ENCODE measurements around the gene ZNF516. TPM values are rescaled to one million over a fixed set of nuclear protein-coding genes. Genes with fewer than 3 reads are reported as not detected.

Gene ZNF516
- total RNA-seq, 1 experiment from 2014 or later: 28.3 TPM

DNA sequence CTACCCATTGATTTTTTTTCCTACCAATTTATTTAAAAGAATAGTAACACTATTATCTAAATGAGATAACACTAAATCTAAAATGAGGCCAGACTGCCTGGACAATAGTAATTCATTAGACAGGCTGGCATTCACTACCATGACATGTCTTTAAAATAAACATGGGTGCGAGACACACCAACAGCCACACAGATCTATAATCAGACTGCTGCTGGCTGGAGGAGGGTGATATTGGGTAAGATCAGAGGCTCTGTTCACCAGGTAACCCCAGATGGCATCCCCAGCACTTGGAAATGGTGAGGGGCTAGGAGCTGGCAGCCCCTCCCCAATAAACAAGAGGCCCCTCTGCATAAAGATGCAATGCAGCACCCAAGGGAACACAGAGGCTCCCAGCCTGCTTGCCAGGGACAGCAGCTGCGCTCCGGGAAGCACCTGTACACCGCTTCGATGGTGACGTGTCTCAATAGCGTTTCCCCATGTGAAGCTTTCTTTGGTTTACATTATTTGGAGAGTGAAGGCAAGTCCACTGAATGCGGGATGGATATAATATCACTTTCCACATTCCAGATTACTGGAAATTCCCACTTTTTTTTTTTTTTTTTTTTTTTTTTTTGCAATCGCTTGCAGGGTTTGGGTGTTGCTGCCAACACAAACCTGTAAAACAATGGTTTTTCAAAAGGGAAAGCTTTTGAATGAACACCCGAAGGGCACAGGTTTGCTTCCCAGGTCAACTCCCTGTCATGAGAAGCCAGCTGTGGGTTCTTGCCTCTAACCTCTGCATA is 159.0 kb downstream of the ZNF516 start:
- H3K27me3 Mint-ChIP-seq (ENCODE audit: insufficient read depth, unreplicated experiment): no peaks in the 10 kb centered on the region
- ChIA-PET CTCF (interaction anchor here (1.7 kb wide), 1 partner anchor 16 kb away, joined by 5 read pairs; no protein-coding TSS in a partner anchor), POLR2A (interaction anchor here (0.8 to 1.3 kb wide), 2 partner anchors 15 to 17 kb away, joined by 3 to 4 read pairs; no protein-coding TSS in a partner anchor)
- H3K4me3 Mint-ChIP-seq (ENCODE audit: unreplicated experiment): no peak overlapping the region
- no peak overlapping the region for H3K27ac Mint-ChIP-seq (ENCODE audit: low read depth, unreplicated experiment)
- no peaks in the 10 kb centered on the region for H3K9me3 Mint-ChIP-seq (ENCODE audit: unreplicated experiment)
- H3K4me1 Mint-ChIP-seq (ENCODE audit: insufficient read depth, unreplicated experiment): no peaks in the 10 kb centered on the region
- TF ChIP-seq, protein P1, sequence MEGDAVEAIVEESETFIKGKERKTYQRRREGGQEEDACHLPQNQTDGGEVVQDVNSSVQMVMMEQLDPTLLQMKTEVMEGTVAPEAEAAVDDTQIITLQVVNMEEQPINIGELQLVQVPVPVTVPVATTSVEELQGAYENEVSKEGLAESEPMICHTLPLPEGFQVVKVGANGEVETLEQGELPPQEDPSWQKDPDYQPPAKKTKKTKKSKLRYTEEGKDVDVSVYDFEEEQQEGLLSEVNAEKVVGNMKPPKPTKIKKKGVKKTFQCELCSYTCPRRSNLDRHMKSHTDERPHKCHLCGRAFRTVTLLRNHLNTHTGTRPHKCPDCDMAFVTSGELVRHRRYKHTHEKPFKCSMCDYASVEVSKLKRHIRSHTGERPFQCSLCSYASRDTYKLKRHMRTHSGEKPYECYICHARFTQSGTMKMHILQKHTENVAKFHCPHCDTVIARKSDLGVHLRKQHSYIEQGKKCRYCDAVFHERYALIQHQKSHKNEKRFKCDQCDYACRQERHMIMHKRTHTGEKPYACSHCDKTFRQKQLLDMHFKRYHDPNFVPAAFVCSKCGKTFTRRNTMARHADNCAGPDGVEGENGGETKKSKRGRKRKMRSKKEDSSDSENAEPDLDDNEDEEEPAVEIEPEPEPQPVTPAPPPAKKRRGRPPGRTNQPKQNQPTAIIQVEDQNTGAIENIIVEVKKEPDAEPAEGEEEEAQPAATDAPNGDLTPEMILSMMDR (IDR thresholded peaks at IDR 0.05; ENCODE audit: unreplicated experiment): no peak
- H3K36me3 Mint-ChIP-seq (ENCODE audit: insufficient read depth, unreplicated experiment): no peaks in the 10 kb centered on the region
- DNase-seq (ENCODE audit: unreplicated experiment): no peak
- BruUV-seq (replicated peaks): no TSS peak
- intact Hi-C loops (cut with micrococcal nuclease): no loop called here

DNA sequence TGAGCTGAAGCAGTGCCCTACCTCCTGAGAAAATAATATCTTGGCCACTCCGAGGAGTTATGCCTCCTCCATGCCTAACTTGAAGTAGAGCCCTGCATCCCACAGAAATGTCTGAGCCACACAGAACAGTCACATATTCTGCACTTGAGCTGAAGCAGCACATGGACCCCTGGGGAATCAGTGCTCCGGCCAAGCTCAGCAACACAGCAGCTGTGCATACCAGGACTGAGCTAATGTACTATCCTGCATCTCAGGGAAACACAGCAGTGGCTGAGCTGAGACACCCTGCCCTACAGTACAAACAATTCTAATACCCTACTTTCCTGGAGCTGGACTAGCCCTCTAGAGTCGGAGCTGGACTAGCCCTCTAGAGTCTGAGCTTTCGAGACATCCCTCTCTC is 166.9 kb downstream of the ZNF516 start:
- BruUV-seq (replicated peaks): no TSS peak
- no peaks in the 10 kb centered on the region for H3K27me3 Mint-ChIP-seq (ENCODE audit: insufficient read depth, unreplicated experiment)
- H3K9me3 Mint-ChIP-seq (ENCODE audit: unreplicated experiment): peaks cover 14% of the 10 kb centered on the region
- TF ChIP-seq, protein P1 (IDR thresholded peaks at IDR 0.05; ENCODE audit: unreplicated experiment): no peak
- no peaks in the 10 kb centered on the region for H3K4me1 Mint-ChIP-seq (ENCODE audit: insufficient read depth, unreplicated experiment)
- no peaks in the 10 kb centered on the region for H3K36me3 Mint-ChIP-seq (ENCODE audit: insufficient read depth, unreplicated experiment)
- CTCF ChIA-PET: interaction anchor here (0.6 to 1.2 kb wide), 2 partner anchors 14 to 683 kb away, joined by 3 read pairs; no protein-coding TSS in a partner anchor
- POLR2A ChIA-PET: no interaction called here
- H3K4me3 Mint-ChIP-seq (ENCODE audit: unreplicated experiment): no peak overlapping the region
- no peak for DNase-seq (ENCODE audit: unreplicated experiment)
- H3K27ac Mint-ChIP-seq (ENCODE audit: low read depth, unreplicated experiment): no peak overlapping the region
- intact Hi-C loops (cut with micrococcal nuclease): no loop called here

DNA sequence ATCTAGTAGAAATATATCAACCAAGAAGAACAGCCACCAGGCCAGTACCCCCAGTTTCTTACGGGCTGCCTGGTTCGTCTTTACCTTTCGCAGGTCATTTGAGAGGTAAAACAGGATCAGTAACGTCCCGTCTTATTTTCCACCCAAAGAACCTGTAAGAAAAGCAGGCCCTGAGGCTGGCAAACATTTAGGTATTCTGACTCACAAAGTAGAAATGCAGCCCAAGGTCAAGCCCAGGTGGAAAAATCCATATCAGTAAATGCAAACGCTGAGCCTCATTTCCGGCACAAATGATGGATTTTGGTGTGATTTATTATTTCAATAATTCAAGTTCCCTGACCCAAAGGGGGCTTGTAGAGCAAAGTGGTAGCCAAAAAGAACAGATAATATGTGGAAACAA is 171.2 kb downstream of the ZNF516 start:
- Mint-ChIP-seq H3K4me1 (ENCODE audit: insufficient read depth, unreplicated experiment) (no peaks in the 10 kb centered on the region), H3K9me3 (ENCODE audit: unreplicated experiment) (no peaks in the 10 kb centered on the region), H3K27ac (ENCODE audit: low read depth, unreplicated experiment) (no peak overlapping the region), H3K27me3 (ENCODE audit: insufficient read depth, unreplicated experiment) (no peaks in the 10 kb centered on the region), H3K4me3 (ENCODE audit: unreplicated experiment) (no peak overlapping the region), H3K36me3 (ENCODE audit: insufficient read depth, unreplicated experiment) (no peaks in the 10 kb centered on the region)
- POLR2A ChIA-PET: no interaction called here
- DNase-seq (ENCODE audit: unreplicated experiment): no peak
- CTCF ChIA-PET: no interaction called here
- TF ChIP-seq, protein P1 (IDR thresholded peaks at IDR 0.05; ENCODE audit: unreplicated experiment): no peak
- intact Hi-C loops (cut with micrococcal nuclease): no loop called here
- no TSS peak for BruUV-seq (replicated peaks)

DNA sequence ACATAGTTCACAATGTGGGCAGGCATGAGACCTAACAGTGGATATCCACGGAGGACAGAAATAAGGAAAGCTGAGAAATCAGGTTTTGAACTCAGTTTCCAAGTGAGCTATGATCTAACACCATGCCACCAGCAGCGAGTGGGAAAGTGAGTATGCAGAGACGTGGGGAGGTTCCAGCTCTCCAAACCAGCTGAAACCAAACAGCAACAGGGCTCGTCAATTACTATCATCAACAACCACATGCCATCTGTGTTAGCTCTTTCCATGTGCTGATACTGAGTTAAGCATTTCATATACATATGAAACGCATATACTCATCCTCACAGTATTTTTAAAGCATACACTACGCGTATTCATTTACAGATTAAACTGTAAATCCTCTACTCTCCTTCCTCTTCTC is 172.4 kb downstream of the ZNF516 start:
- TF ChIP-seq, protein P1 (IDR thresholded peaks at IDR 0.05; ENCODE audit: unreplicated experiment): no peak
- ChIA-PET CTCF (no interaction called here), POLR2A (no interaction called here)
- no peaks in the 10 kb centered on the region for H3K36me3 Mint-ChIP-seq (ENCODE audit: insufficient read depth, unreplicated experiment)
- H3K27me3 Mint-ChIP-seq (ENCODE audit: insufficient read depth, unreplicated experiment): no peaks in the 10 kb centered on the region
- no peaks in the 10 kb centered on the region for H3K4me1 Mint-ChIP-seq (ENCODE audit: insufficient read depth, unreplicated experiment)
- DNase-seq (ENCODE audit: unreplicated experiment): no peak
- intact Hi-C loops (cut with micrococcal nuclease): no loop called here
- BruUV-seq (replicated peaks): no TSS peak
- H3K27ac Mint-ChIP-seq (ENCODE audit: low read depth, unreplicated experiment): no peak overlapping the region
- no peak overlapping the region for H3K4me3 Mint-ChIP-seq (ENCODE audit: unreplicated experiment)
- no peaks in the 10 kb centered on the region for H3K9me3 Mint-ChIP-seq (ENCODE audit: unreplicated experiment)
